Sigmoid colon (tissue), 7 donors: ENCODE data around the gene OXA1L. TPM values are rescaled to one million over a fixed set of nuclear protein-coding genes. Genes with fewer than 3 reads are reported as not detected.
"Not testable (repeated sequence)": the region's sequence is repeated elsewhere in the genome, so short reads cannot be mapped to it uniquely, and the experiment has no call there.

Experiments
- DNase-seq: peaks from one replicate; pipeline ENCODE4 v3.0.0-alpha.2; 2019
- H3K27ac ChIP-seq, 4 donors: fragments of 200-600 bp; sonication (generic); one replicate each; pipeline ENCODE4 v1.5.1; 2016 to 2019; ENCODE audit warnings: mild to moderate bottlenecking in 1 of 4
- H3K27me3 ChIP-seq, 3 donors: fragments of 200-600 bp; sonication (generic); one replicate each; pipeline ENCODE4 v1.5.1; 2019; ENCODE audit warnings: mild to moderate bottlenecking in 1 of 3
- H3K36me3 ChIP-seq, 4 donors: fragments of 200-600 bp; sonication (generic); one replicate each; pipeline ENCODE4 v1.5.1; 2016 to 2019
- H3K4me1 ChIP-seq, 4 donors: fragments of 200-600 bp; sonication (generic); one replicate each; pipeline ENCODE4 v1.5.1; 2017 to 2019
- H3K4me3 ChIP-seq, 4 donors: fragments of 200-600 bp; sonication (generic); one replicate each; pipeline ENCODE4 v1.5.1; 2017 to 2019; ENCODE audit warnings: mild to moderate bottlenecking in 2 of 4, moderate library complexity in 1 of 4
- H3K9me3 ChIP-seq, 4 donors: fragments of 200-600 bp in 3 of 4; sonication (generic) in 3 of 4; one replicate each; pipeline versions ENCODE4 v1.5.1 to v1.6.1; 2013 to 2019
- CTCF ChIP-seq, 4 experiments: fragments of 450-650 bp in 3 of 4; fragments of 200-600 bp in 1 of 4; IDR thresholded peaks; one replicate each; pipeline ENCODE4 v1.5.1; 2016 to 2019; ENCODE audit warnings: antibody characterized with exemption in 4 of 4, mild to moderate bottlenecking in 3 of 4, moderate library complexity in 2 of 4
- EP300 ChIP-seq, 4 donors: sonication (generic); formaldehyde crosslinking; IDR thresholded peaks; one replicate each; pipeline ENCODE4 v1.6.1; 2017; ENCODE audit warnings: antibody characterized with exemption in 4 of 4
- POLR2A ChIP-seq, 2 donors: fragments of 450-650 bp; IDR thresholded peaks; one replicate each; pipeline ENCODE4 v1.6.1; 2016; ENCODE audit warnings: antibody characterized with exemption in 2 of 2, mild to moderate bottlenecking in 2 of 2, moderate library complexity in 2 of 2
- POLR2AphosphoS5 ChIP-seq, 4 donors: sonication (generic); formaldehyde crosslinking; IDR thresholded peaks; one replicate each; pipeline ENCODE4 v1.6.1; 2017; ENCODE audit warnings: antibody characterized with exemption in 4 of 4
- WGBS, 2 donors: extraction: QIAGEN DNeasy Blood & Tissue Kit; methylation state at CpG; one replicate each; pipeline ENCODE4 v1.1.7; 2013; 5-methylcytosine and 5-hydroxymethylcytosine counted together
- intact Hi-C: fragments of 100-400 bp; cut with DNase I; formaldehyde crosslinking; loops from one replicate; pipeline ENCODE4 v1.15.1; 2023
- polyA plus RNA-seq, 3 donors: library from polyadenylated mRNA; stranded (reverse); fragments of 200-250 nt; gene quantifications; one replicate each; pipeline ENCODE4 v1.2.3, GENCODE V29; 2013
- total RNA-seq, 4 donors: library from RNA; depleted of rRNA; stranded (reverse); fragments of >200 nt; gene quantifications; one replicate each; pipeline ENCODE4 v1.1.0, GENCODE V29; 2016
- donor health status: healthy with polysubstance abuse.
- donor health status: Bipolar disorder and iron deficiency.
- donor health status: healthy.

The OXA1L gene
- total and polyA plus RNA-seq, 7 donors = 85.1 to 113 (median 97.8) TPM

GRCh38 chr14:22772725-22773124, 6.2 kb downstream of the OXA1L start:
- Histone ChIP-seq H3K36me3 (peaks cover 18 to 62% (median 38%) of the 10 kb centered on the region in 4 donors), H3K27me3 (no peaks in the 10 kb centered on the region), H3K4me1 (peaks cover 0 to 8% (median 4%) of the 10 kb centered on the region in 4 donors), H3K27ac (no peak overlapping the region), H3K4me3 (no peak overlapping the region), H3K9me3 (no peaks in the 10 kb centered on the region)
- TF ChIP-seq POLR2A (IDR thresholded peaks at IDR 0.05) (no peak), CTCF (IDR thresholded peaks at IDR 0.05) (no peak), EP300 (IDR thresholded peaks at IDR 0.05) (no peak), POLR2AphosphoS5 (IDR thresholded peaks at IDR 0.05) (no peak)
- intact Hi-C loops = no loop called here
- DNase-seq = no peak
- WGBS, 2 donors = 98 to 100% methylated on average over 1 of the region's 1 CpG

GRCh38 chr14:22773162-22774010, 6.9 kb downstream of the OXA1L start:
- peaks cover 18 to 56% (median 38%) of the 10 kb centered on the region in 4 donors for H3K36me3 ChIP-seq
- no peak overlapping the region for H3K4me3 ChIP-seq
- intact Hi-C loops = no loop called here
- TF ChIP-seq POLR2AphosphoS5 (IDR thresholded peaks at IDR 0.05) = no peak
- no peak for TF ChIP-seq POLR2A (IDR thresholded peaks at IDR 0.05)
- no peak for TF ChIP-seq EP300 (IDR thresholded peaks at IDR 0.05)
- no peak for TF ChIP-seq CTCF (IDR thresholded peaks at IDR 0.05)
- no peak for DNase-seq
- no peak overlapping the region for H3K27ac ChIP-seq
- no peaks in the 10 kb centered on the region for H3K9me3 ChIP-seq
- no peaks in the 10 kb centered on the region for H3K27me3 ChIP-seq
- 92 to 93% methylated on average over 8 of the region's 8 CpGs for WGBS, 2 donors
- H3K4me1 ChIP-seq = peaks cover 0 to under 1% (median 0%) of the 10 kb centered on the region in 4 donors

- Histone ChIP-seq H3K4me1 (no peaks in the 10 kb centered on the region), H3K4me3 (no peak overlapping the region), H3K27me3 (no peaks in the 10 kb centered on the region), H3K36me3 (peaks cover 15 to 48% (median 34%) of the 10 kb centered on the region in 4 donors), H3K9me3 (no peaks in the 10 kb centered on the region), H3K27ac (no peak overlapping the region)
- no peak for DNase-seq
- TF ChIP-seq EP300 (IDR thresholded peaks at IDR 0.05) (no peak), POLR2AphosphoS5 (IDR thresholded peaks at IDR 0.05) (no peak), POLR2A (IDR thresholded peaks at IDR 0.05) (no peak), CTCF (IDR thresholded peaks at IDR 0.05) (no peak)
- intact Hi-C loops = no loop called here
- 92% methylated on average over 10 of the region's 10 CpGs for WGBS, 2 donors
Measured at GRCh38 chr14:22774011-22774706, 7.7 kb downstream of the OXA1L start.

GRCh38 chr14:22776215-22776614, 9.7 kb downstream of the OXA1L start:
- TF ChIP-seq CTCF (IDR thresholded peaks at IDR 0.05) (no peak), POLR2A (IDR thresholded peaks at IDR 0.05) (no peak), POLR2AphosphoS5 (IDR thresholded peaks at IDR 0.05) (no peak), EP300 (IDR thresholded peaks at IDR 0.05) (no peak)
- Histone ChIP-seq H3K27ac (no peak overlapping the region), H3K9me3 (no peaks in the 10 kb centered on the region), H3K4me3 (no peak overlapping the region), H3K27me3 (no peaks in the 10 kb centered on the region), H3K4me1 (no peaks in the 10 kb centered on the region), H3K36me3 (peaks cover 4 to 27% (median 13%) of the 10 kb centered on the region in 4 donors)
- DNase-seq = no peak
- intact Hi-C loops = no loop called here
- 95 to 97% methylated on average over 2 of the region's 2 CpGs for WGBS, 2 donors

GRCh38 chr14:22776849-22777248, 10.4 kb downstream of the OXA1L start:
- H3K4me3 ChIP-seq, H3K27me3 ChIP-seq, H3K4me1 ChIP-seq, H3K27ac ChIP-seq, DNase-seq, intact Hi-C loops, H3K9me3 ChIP-seq: not testable (repeated sequence)
- H3K36me3 ChIP-seq = peaks cover 0 to 21% (median 7%) of the 10 kb centered on the region in 4 donors
- 89 to 97% methylated on average over 8 of the region's 8 CpGs for WGBS, 2 donors
